Activated CD8-positive, alpha-beta T cell treated with anti-CD3 and anti-CD28 coated beads for 36 hours (primary cell): ENCODE results near the gene ALKBH6. TPM values are rescaled to one million over a fixed set of nuclear protein-coding genes. Genes with fewer than 3 reads are reported as not detected.

Experiments used
- ATAC-seq: fragments of 200-7000 bp; cut with Tn5 transposase; one replicate; pipeline ENCODE4 v1.10.0; 2021; ENCODE audit warnings: mild to moderate bottlenecking, moderate library complexity
- CTCF ChIA-PET: fragments of 350-600 bp; sonication (Branson Sonifier 250); formaldehyde crosslinking; loops from one replicate; lab custom pipeline; 2021; ENCODE audit warnings: antibody characterized with exemption; lab: Charles Lee
- POLR2A ChIA-PET: fragments of 350-600 bp; sonication (Branson Sonifier 250); formaldehyde crosslinking; loops from one replicate; lab custom pipeline; 2021; ENCODE audit warnings: antibody characterized with exemption; lab: Charles Lee
- DNase-seq: peaks from one replicate; pipeline ENCODE4 v3.0.0-alpha.2; 2020
- H3K27ac Mint-ChIP-seq: one replicate; pipeline ENCODE4 v1.8.0; 2021; ENCODE audit warnings: mild to moderate bottlenecking, mixed read lengths
- H3K27me3 Mint-ChIP-seq: one replicate; pipeline ENCODE4 v1.8.0; 2021; ENCODE audit warnings: mixed read lengths
- H3K36me3 Mint-ChIP-seq: one replicate; pipeline ENCODE4 v1.8.0; 2021; ENCODE audit warnings: low read depth, mixed read lengths
- H3K4me1 Mint-ChIP-seq: one replicate; pipeline ENCODE4 v1.8.0; 2021; ENCODE audit warnings: low read depth, mixed read lengths
- H3K4me3 Mint-ChIP-seq: one replicate; pipeline ENCODE4 v1.8.0; 2021; ENCODE audit warnings: mild to moderate bottlenecking, moderate library complexity, mixed read lengths
- H3K9me3 Mint-ChIP-seq: one replicate; pipeline ENCODE4 v1.8.0; 2021; ENCODE audit warnings: mixed read lengths
- intact Hi-C: fragments of 100-400 bp; cut with micrococcal nuclease; formaldehyde crosslinking; loops from one replicate; pipeline ENCODE4 v1.10.0; 2022
- total RNA-seq, 2 experiments: library from RNA; stranded (reverse); gene quantifications; one replicate each; pipeline ENCODE4 v1.2.3, GENCODE V29; 2021
- TF ChIP-seq, protein P1 (sequence below): fragments of 200-600 bp; IDR thresholded peaks from one replicate; pipeline ENCODE4 v1.8.0; 2022; ENCODE audit warnings: antibody characterized with exemption, mild to moderate bottlenecking

Gene ALKBH6
- total RNA-seq, 2 experiments from 2014 or later = 36.5 to 37.5 TPM

DNA sequence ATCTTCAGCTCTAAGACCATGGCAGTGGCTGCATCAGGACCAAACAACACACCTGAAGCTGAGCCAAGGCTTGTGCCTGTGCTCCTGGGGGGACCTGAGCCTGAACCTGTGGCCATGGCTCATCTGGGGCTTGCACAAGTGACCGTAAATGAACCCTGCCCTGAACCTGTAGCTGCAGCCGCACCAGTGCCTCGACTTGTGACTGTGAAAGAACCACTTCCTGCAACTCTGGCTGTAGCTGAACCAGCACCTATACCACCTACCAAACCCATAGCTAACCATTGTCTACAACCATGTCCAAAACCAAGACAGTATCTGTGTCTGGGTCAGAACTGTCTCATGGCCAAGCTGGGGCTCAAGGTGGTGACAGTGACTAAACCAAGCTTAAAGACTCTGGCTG is 47.2 kb downstream of the ALKBH6 start:
- POLR2A ChIA-PET = interaction anchor here (1.3 kb wide), 1 partner anchor 9 kb away, joined by 3 read pairs; no protein-coding TSS in a partner anchor
- Mint-ChIP-seq H3K4me1 (peaks cover 6% of the 10 kb centered on the region), H3K9me3 (no peaks in the 10 kb centered on the region), H3K27ac (no peak overlapping the region), H3K27me3 (no peaks in the 10 kb centered on the region), H3K4me3 (no peak overlapping the region), H3K36me3 (no peaks in the 10 kb centered on the region)
- CTCF ChIA-PET = interaction anchor here (0.9 to 1.2 kb wide), 4 partner anchors 10 to 17 kb away, joined by 3 to 4 read pairs (median 4); no protein-coding TSS in a partner anchor
- TF ChIP-seq, protein P1, sequence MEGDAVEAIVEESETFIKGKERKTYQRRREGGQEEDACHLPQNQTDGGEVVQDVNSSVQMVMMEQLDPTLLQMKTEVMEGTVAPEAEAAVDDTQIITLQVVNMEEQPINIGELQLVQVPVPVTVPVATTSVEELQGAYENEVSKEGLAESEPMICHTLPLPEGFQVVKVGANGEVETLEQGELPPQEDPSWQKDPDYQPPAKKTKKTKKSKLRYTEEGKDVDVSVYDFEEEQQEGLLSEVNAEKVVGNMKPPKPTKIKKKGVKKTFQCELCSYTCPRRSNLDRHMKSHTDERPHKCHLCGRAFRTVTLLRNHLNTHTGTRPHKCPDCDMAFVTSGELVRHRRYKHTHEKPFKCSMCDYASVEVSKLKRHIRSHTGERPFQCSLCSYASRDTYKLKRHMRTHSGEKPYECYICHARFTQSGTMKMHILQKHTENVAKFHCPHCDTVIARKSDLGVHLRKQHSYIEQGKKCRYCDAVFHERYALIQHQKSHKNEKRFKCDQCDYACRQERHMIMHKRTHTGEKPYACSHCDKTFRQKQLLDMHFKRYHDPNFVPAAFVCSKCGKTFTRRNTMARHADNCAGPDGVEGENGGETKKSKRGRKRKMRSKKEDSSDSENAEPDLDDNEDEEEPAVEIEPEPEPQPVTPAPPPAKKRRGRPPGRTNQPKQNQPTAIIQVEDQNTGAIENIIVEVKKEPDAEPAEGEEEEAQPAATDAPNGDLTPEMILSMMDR = no peak
- ATAC-seq (no peak), DNase-seq (no peak)
- intact Hi-C loops = no loop called here

DNA sequence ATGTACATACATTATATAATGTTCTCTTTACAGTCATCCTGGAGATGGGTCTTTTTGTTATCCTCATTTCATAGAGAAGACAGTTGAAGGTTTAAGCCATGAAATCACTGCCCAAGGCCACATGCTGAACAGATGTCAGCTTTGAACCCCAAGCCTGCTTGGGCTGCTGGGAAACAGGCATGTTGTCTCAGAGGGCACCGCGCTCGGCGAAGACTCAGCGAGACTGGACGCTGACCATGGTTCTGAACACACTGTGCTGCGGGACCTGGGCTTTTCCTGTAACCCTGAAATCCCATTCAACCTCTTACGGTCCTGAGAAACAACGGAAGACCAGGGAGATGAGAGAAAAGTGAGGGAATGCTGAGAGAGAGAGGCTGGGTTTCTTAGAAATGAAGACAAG is 50.5 kb downstream of the ALKBH6 start:
- TF ChIP-seq, protein P1 = no peak
- Mint-ChIP-seq H3K27me3 (peaks cover 4% of the 10 kb centered on the region), H3K4me3 (no peak overlapping the region), H3K9me3 (no peaks in the 10 kb centered on the region), H3K27ac (no peak overlapping the region), H3K36me3 (no peaks in the 10 kb centered on the region), H3K4me1 (peaks cover 15% of the 10 kb centered on the region)
- CTCF ChIA-PET = interaction anchor here (1.0 kb wide), 1 partner anchor 144 kb away, joined by 3 read pairs; no protein-coding TSS in a partner anchor
- POLR2A ChIA-PET = interaction anchor here (0.7 kb wide), 1 partner anchor 12 kb away, joined by 3 read pairs; no protein-coding TSS in a partner anchor
- intact Hi-C loops = no loop called here
- ATAC-seq (no peak), DNase-seq (peak; percentile 67)

DNA sequence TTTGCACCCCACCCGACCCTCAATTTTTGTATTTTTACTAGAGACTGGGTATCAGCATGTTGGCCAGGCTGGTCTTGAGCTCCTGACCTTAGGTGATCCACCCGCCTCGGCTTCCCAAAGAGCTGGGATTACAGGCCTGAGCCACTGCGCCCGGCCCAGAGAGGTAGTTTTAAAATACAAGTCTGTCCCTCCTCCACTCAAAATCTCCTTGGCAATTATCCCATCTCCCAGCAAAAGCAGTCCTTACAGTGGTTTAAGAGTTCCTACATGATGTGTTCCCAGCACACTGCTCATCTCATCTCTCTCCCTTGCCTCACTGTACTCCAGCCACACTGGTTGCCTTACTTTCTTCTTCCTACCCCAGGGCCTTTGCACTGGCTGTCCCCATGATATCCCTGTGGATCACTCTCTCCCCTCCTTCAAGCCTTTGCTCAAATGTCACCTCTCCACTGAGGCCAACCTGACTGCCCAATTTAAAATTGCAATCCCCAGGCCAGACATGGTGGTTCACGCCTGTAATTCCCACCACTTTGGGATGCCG is 53.5 kb downstream of the ALKBH6 start:
- intact Hi-C loops = no loop called here

DNA sequence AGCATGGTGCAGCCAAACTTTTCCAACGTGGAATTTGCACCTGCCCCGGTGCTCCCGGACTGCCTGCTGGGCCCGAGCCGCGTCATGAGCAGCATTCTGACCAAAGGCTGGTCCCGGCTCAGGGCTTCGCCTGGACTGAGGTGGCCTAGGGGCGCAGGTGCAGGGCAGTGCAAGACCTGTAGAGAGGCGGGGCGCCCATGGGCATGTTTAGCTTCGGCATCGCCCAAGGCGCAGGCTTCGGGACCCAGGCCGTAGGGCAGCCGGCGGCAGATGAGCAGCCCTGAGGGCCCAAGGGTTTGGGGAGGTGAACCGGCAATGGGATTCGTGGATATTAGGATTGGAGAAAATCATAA is 54.1 kb downstream of the ALKBH6 start:
- Mint-ChIP-seq H3K27me3 (peaks cover 4% of the 10 kb centered on the region), H3K4me3 (peak overlapping the region; percentile 3), H3K4me1 (peaks cover 27% of the 10 kb centered on the region), H3K36me3 (no peaks in the 10 kb centered on the region), H3K9me3 (peaks cover 3% of the 10 kb centered on the region), H3K27ac (no peak overlapping the region)
- ChIA-PET CTCF (no interaction called here), POLR2A (interaction anchor here (0.5 to 2.1 kb wide), 3 partner anchors 11 to 63 kb away, joined by 3 to 5 read pairs (median 3); partner anchors contain the start of gene SDHAF1)
- intact Hi-C loops = loop anchor here (5.0 kb wide), 1 partner anchor 32 kb away; no protein-coding TSS in a partner anchor
- TF ChIP-seq, protein P1 = no peak
- DNase-seq (no peak), ATAC-seq (no peak)

More for the DNA sequence above, 53.5 kb downstream of the ALKBH6 start:
- peaks cover 3% of the 10 kb centered on the region for H3K9me3 Mint-ChIP-seq
- no peak overlapping the region for H3K27ac Mint-ChIP-seq
- H3K27me3 Mint-ChIP-seq = peaks cover 4% of the 10 kb centered on the region
- ChIA-PET CTCF (no interaction called here), POLR2A (interaction anchor here (0.5 kb wide), 1 partner anchor 64 kb away, joined by 3 read pairs; no protein-coding TSS in a partner anchor)
- TF ChIP-seq, protein P1 = no peak
- peaks cover 24% of the 10 kb centered on the region for H3K4me1 Mint-ChIP-seq
- H3K4me3 Mint-ChIP-seq = no peak overlapping the region
- ATAC-seq (no peak), DNase-seq (no peak)
- no peaks in the 10 kb centered on the region for H3K36me3 Mint-ChIP-seq

Other genes with a start within 250 kb of the ALKBH6 start
- 10 to 100 TPM; 27.1 to 29.8 TPM for gene ARHGAP33, start 238.6 kb downstream of the ALKBH6 start, total RNA-seq
- gene PRODH2, start 201.4 kb downstream of the ALKBH6 start, total RNA-seq = not detected
- not detected for gene NPHS1, start 161.7 kb downstream of the ALKBH6 start, total RNA-seq
- gene KIRREL2, start 157.3 kb downstream of the ALKBH6 start, total RNA-seq = 1 to 10 TPM; 1.4 TPM
- gene APLP1, start 145.6 kb downstream of the ALKBH6 start, total RNA-seq = 1 to 10 TPM; 2.0 to 2.1 TPM
- 10 to 100 TPM; 80.8 to 81.2 TPM for gene NFKBID, start 113.7 kb downstream of the ALKBH6 start, total RNA-seq
- gene HCST, start 111.7 kb downstream of the ALKBH6 start, total RNA-seq = 10 to 100 TPM; 57.1 to 72.0 TPM
- gene TYROBP, start 105.9 kb downstream of the ALKBH6 start, total RNA-seq = 1 to 10 TPM in 1 of 2 experiments, under 1 TPM in 1; 0.81 to 1.5 TPM
- gene LRFN3, start 77.8 kb downstream of the ALKBH6 start, total RNA-seq = 1 to 10 TPM; 4.8 to 6.6 TPM
- gene SDHAF1, start 19.0 kb downstream of the ALKBH6 start, total RNA-seq = 10 to 100 TPM; 22.8 to 24.7 TPM
- 1 to 10 TPM; 2.4 to 3.3 TPM for gene SYNE4, start 5.4 kb downstream of the ALKBH6 start, total RNA-seq
- 1 to 10 TPM in 1 of 2 experiments, under 1 TPM in 1; 0.74 to 1.2 TPM for gene CLIP3, start 18.7 kb upstream of the ALKBH6 start, total RNA-seq
- gene THAP8, start 40.1 kb upstream of the ALKBH6 start, total RNA-seq = 1 to 10 TPM; 3.4 to 3.7 TPM
- gene WDR62, start 40.7 kb upstream of the ALKBH6 start, total RNA-seq = 10 to 100 TPM; 19.8 to 22.6 TPM
- not detected for gene OVOL3, start 96.9 kb upstream of the ALKBH6 start, total RNA-seq
- 10 to 100 TPM; 68.4 to 76.5 TPM for gene POLR2I, start 100.7 kb upstream of the ALKBH6 start, total RNA-seq
- gene TBCB, start 101.3 kb upstream of the ALKBH6 start, total RNA-seq = 10 to 100 TPM; 74.9 to 81.7 TPM
- gene CAPNS1, start 125.9 kb upstream of the ALKBH6 start, total RNA-seq = 100 to 1,000 TPM; 250 to 275 TPM
- gene COX7A1, start 138.2 kb upstream of the ALKBH6 start, total RNA-seq = not detected
- gene ZNF565, start 200.5 kb upstream of the ALKBH6 start, total RNA-seq = 1 to 10 TPM; 1.3 to 1.6 TPM
- gene ZNF146, start 200.9 kb upstream of the ALKBH6 start, total RNA-seq = 100 to 1,000 TPM; 102 to 109 TPM